Measurements from ENCODE around the gene CACNA1C. TPM values are rescaled to one million over a fixed set of nuclear protein-coding genes. Genes with fewer than 3 reads are reported as not detected.
"Not testable (repeated sequence)": the region's sequence is repeated elsewhere in the genome, so short reads cannot be mapped to it uniquely, and the experiment has no call there.

Gene CACNA1C
- total RNA-seq, 1 donor from 2014 or later = not detected

DNA sequence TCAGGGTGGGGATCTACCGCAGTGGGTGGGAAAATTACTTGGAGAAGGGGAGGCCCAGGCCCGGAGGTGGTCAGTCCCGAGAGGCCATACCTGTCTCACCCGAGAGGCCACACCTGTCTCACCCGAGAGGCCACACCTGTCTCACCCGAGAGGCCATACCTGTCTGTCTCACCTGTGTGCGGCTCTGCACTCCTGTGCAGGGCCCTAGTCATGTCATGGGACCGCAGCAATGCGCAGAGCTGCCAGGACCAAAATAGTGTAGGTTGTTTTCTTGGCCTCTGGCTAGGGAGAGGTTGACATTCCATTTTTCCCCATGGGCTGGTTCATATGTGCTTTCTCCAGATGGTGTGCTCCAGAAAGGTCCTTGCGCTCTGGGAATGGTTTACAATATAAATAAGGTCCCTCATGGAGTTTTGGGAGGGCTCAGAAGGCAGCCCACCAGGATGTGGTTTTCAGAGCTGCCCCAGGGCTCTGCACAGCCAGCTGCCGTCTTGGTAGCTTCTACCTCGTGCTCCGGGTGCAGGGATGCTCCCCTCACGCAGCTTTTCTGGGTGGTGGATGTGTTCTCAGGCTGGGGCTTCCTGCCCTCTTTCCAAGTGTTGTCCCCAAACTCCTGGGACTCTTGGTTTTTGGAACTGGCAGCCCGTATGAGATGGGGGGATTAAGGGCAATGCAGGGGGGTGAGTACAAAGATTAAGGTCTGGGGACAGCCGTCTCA is 58.2 kb downstream of the CACNA1C start:
- DNase-seq (ENCODE audit: low read depth) = no peak

DNA sequence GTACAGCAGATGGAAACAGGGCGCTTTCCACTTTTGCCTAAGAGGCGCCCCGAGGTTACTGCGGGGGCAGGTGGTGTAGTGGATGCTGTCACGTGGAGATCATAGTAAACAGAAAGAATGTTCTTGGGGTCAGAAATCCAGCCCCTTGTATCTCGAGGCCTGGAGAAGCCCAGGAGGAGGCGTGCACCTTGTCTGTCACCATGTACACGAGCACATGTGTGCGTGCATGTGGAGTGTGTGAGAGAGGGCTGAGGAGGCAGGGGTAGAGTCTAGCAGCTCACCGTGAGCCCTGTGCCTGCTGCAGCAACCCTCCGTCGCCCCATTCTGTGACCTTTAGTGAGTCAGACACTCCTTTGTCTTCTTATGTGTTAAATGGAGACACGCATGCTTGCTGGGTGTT is 59.0 kb downstream of the CACNA1C start:
- no peak for DNase-seq (ENCODE audit: low read depth)

GRCh38 chr12:2112401-2112800 is 59.6 kb downstream of the CACNA1C start:
- DNase-seq (ENCODE audit: low read depth) = no peak

- DNase-seq (ENCODE audit: low read depth) = no peak
Observed at GRCh38 chr12:2113119-2113912, 60.5 kb downstream of the CACNA1C start.

DNA sequence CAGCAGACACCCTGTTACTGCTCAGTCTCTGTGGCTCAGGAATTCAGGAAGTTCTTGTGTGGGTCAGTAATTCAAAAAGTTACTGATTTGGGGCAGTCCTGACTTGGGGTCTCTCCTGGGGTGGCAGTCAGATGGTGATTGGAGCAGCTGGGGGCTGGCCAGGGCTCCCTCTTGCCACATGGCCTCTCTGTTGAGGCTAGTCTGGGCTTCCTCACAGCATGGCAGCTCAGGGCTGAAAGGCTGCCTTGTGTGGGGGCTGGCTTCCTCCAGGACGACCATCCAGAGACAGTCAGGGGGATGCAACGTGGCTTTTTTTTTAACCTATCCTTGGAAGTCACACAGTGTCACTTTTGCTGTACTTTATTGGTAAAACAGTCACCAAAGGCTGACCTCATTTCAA is 61.3 kb downstream of the CACNA1C start:
- DNase-seq (ENCODE audit: low read depth) = no peak

DNA sequence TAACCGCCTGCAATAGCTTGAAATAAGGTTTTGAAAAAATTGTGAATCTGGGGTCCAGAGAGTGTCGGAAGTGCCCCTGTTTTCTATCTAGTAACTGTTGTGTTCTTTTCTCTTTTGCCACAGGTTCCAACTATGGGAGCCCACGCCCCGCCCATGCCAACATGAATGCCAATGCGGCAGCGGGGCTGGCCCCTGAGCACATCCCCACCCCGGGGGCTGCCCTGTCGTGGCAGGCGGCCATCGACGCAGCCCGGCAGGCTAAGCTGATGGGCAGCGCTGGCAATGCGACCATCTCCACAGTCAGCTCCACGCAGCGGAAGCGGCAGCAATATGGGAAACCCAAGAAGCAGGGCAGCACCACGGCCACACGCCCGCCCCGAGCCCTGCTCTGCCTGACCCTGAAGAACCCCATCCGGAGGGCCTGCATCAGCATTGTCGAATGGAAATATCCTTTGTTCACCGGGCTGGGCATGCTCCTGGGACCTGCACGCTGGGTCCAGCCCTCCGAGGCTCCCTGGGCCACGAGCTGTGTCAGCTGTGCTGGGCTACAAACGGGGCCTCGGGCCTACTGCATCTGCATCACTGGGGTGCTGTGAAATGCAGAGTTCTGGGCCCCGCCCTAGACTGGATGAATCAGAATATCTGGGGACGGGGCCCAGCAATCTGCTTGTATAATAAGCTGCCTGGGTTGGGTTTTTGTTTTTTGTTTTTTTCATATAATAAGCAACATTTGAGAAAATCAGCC is 62.5 kb downstream of the CACNA1C start:
- no peak for DNase-seq (ENCODE audit: low read depth)

DNA sequence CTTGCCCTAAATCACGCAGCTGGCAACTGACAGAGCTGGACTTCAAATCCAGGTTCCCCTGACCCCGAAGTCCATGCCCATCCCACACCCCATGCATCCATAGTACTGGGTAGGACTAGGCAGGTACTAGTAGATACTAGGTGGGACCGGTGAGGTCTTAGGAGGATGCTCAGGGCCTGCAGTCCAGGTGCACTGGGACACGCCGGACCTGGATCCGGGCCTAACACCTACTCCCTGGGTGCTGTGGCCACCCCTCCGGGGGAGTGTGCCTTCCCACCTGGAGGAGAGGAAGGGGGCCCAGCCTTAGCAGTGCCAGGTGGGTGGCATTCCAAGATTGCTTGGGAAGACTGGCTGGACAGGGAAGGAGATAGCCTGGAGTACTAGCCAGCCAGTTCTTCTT is 64.8 kb downstream of the CACNA1C start:
- DNase-seq (ENCODE audit: low read depth) = no peak

- DNase-seq (ENCODE audit: low read depth) = no peak
Observed at GRCh38 chr12:2118061-2118460, 65.3 kb downstream of the CACNA1C start.

- DNase-seq (ENCODE audit: low read depth) = no peak
Observed at GRCh38 chr12:2118481-2119255, 65.9 kb downstream of the CACNA1C start.

- no peak for DNase-seq (ENCODE audit: low read depth)
Observed at GRCh38 chr12:2119266-2119665, 66.5 kb downstream of the CACNA1C start.

- no peak for DNase-seq (ENCODE audit: low read depth)
Observed at GRCh38 chr12:2120982-2121758, 68.4 kb downstream of the CACNA1C start.

DNA sequence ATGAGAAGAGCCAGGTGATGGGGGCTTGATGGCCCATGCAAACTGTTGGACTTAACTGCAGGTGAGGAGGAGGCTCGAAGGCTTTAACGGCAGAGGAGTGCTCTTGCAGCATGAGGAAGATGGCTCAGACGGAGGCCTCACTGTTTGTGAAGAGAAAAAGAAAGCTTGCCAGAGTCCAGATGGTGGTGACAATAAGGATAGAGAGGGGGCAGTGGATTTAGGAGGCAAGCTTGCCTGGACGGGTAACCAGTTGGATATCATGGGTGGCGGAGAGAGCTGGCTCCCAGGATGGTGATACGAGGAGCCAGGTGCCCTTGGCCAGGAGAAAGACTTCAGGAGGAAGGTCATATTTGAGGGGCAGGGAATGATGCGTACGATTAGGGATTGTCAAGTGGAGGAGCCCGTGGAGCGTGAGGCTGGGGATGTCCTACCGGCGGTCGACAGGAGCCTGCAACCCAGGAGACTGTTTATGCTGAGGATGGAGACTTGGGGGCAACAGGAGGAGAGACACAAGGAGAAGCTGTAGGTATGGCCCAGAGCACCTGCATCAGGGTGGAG is 71.8 kb downstream of the CACNA1C start:
- DNase-seq (ENCODE audit: low read depth) = no peak

GRCh38 chr12:2125651-2126522 is 73.1 kb downstream of the CACNA1C start:
- no peak for DNase-seq (ENCODE audit: low read depth)

DNA sequence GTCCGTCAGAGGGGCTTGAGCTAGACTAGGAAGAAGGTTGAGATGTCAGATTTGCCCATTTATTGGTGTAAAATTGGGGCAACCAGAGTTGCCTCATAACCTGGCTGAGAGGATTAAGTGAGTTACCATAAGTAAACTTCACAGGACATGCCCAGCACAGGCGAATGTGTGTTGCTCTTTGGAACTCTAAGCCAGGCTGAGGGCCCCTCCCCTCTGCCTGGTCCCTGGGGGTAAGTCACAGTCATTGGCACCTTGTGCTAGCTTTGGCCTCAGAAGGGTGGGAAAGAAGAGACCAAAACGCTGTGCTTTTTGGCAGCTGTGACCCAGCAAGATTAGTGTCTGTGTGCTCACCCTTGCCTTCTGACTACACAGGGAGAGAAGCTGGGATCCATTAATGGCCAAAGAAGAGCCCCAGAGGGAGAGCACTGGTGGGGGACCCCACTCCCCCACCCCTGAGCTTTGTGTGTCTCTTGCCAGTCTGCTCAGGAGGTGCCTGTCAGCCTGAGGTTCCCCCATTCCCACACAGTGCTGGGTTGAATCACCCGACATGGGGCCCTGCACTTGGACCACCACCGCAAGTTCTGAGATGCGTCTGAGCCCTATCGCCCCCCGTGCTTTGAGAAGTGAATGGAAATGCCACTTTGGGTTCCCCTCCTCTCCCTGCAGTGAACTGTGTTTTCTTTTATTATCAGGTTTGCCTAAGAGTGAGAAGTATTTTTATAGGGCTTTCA is 74.1 kb downstream of the CACNA1C start:
- no peak for DNase-seq (ENCODE audit: low read depth)

DNA sequence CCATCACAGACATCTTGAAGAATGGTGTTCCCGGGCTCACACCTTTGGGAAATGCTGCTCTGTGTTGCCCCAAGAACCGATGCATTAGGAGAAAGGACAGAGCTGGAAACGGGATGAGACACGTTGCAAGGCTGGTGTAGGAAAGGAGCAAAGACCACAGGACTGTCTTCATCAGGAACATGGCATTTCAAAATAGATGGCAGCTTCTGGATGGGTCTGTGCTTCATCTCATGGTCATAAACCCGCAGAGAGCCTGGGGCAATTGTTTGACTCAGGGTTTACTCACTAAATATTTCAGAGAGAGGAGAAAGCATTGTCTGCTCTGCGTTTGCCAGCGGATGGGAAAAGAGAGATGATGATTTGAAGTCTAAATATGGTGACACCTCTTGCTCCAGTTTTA is 76.3 kb downstream of the CACNA1C start:
- no peak for DNase-seq (ENCODE audit: low read depth)

DNA sequence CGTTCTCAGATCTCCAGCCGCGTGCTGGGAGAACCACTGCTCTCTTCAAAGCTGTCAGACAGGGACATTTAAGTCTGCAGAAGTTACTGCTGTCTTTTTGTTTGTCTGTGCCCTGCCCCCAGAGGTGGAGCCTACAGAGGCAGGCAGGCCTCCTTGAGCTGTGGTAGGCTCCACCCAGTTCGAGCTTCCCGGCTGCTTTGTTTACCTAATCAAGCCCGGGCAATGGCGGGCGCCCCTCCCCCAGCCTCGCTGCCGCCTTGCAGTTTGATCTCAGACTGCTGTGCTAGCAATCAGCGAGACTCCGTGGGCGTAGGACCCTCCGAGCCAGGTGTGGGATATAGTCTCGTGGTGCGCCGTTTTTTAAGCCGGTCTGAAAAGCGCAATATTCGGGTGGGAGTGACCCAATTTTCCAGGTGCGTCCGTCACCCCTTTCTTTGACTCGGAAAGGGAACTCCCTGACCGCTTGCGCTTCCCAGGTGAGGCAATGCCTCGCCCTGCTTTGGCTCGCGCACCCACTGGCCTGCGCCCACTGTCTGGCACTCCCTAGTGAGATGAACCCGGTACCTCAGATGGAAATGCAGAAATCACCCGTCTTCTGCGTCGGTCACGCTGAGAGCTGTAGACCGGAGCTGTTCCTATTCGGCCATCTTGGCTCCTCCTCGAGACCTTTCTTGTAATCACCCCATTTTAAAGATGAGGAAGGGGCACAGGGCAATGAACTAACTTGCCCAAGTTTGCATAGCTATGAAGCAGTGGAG is 83.1 kb downstream of the CACNA1C start:
- not testable (repeated sequence) for DNase-seq (ENCODE audit: low read depth)

- no peak for DNase-seq (ENCODE audit: low read depth)
Observed at GRCh38 chr12:2136901-2137300, 84.1 kb downstream of the CACNA1C start.

DNA sequence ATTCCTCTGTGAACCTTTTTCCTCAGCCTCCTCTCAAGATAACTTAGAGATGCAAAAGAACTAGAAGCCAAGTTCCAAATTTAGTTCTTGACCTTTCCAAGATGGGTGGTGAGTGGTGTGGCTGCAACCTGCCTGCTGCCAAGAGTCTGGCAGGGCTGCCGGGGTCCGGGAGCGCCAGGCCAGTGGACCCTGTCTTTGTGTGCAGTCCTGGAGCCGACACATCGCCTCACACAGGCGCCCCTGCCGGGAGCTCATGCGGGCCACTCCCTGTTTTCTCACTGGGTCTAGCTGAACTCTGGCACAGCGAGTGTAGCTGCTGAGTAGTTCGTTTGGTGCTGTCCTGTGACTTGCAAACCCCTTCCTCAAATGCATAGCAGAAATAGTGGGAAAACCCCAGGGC is 84.9 kb downstream of the CACNA1C start:
- no peak for DNase-seq (ENCODE audit: low read depth)

Measured in myocyte (in vitro differentiated cells).